A549 (cell line): ENCODE data around the gene ORC3.
"Not testable (repeated sequence)": the region's sequence is repeated elsewhere in the genome, so short reads cannot be mapped to it uniquely, and the experiment has no call there.

Source experiments
- JUN ChIP-seq, 2 experiments: fragments of >200 bp; sonication (Bioruptor Twin); formaldehyde crosslinking; IDR thresholded peaks; 2 replicates in 1 of 2; 3 replicates in 1 of 2; pipeline ENCODE4 v1.6.1; 2016 to 2017
- POLR2A ChIP-seq: IDR thresholded peaks from 2 replicates; pipeline ENCODE4 v1.6.1; 2012; ENCODE audit warnings: mild to moderate bottlenecking, low read length
- TF ChIP-seq, protein P1 (sequence below): fragments of >200 bp; sonication (Bioruptor Twin); formaldehyde crosslinking; IDR thresholded peaks from 3 replicates; pipeline ENCODE4 v1.5.1; 2016

GRCh38 chr6:87712713-87713112 is 122.8 kb downstream of the ORC3 start:
- TF ChIP-seq, protein P1, sequence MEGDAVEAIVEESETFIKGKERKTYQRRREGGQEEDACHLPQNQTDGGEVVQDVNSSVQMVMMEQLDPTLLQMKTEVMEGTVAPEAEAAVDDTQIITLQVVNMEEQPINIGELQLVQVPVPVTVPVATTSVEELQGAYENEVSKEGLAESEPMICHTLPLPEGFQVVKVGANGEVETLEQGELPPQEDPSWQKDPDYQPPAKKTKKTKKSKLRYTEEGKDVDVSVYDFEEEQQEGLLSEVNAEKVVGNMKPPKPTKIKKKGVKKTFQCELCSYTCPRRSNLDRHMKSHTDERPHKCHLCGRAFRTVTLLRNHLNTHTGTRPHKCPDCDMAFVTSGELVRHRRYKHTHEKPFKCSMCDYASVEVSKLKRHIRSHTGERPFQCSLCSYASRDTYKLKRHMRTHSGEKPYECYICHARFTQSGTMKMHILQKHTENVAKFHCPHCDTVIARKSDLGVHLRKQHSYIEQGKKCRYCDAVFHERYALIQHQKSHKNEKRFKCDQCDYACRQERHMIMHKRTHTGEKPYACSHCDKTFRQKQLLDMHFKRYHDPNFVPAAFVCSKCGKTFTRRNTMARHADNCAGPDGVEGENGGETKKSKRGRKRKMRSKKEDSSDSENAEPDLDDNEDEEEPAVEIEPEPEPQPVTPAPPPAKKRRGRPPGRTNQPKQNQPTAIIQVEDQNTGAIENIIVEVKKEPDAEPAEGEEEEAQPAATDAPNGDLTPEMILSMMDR, result not testable (repeated sequence)
- TF ChIP-seq JUN (IDR thresholded peaks at IDR 0.05); POLR2A: not testable (repeated sequence)
